HepG2 (cell line): Measurements from ENCODE around the gene VRK1. TPM values are rescaled to one million over a fixed set of nuclear protein-coding genes. Genes with fewer than 3 reads are reported as not detected.

Experiments used
- CREM ChIP-seq, 2 experiments: sonication (generic) in 1 of 2; formaldehyde crosslinking in 1 of 2; IDR thresholded peaks; 2 replicates each; pipeline versions ENCODE4 v1.4.0 to v1.6.1; 2016 to 2020; ENCODE audit warnings: antibody characterized with exemption in 1 of 2, mild to moderate bottlenecking in 1 of 2, missing genetic modification reagents in 1 of 2
- HNRNPUL1 ChIP-seq: fragments of 200-400 bp; formaldehyde crosslinking; IDR thresholded peaks from 2 replicates; pipeline ENCODE4 v1.6.1; 2017; ENCODE audit warnings: low read depth, mild to moderate bottlenecking, low read length, moderate library complexity
- KMT2A ChIP-seq: sonication (generic); formaldehyde crosslinking; IDR thresholded peaks from 2 replicates; pipeline ENCODE4 v1.4.0; 2020; ENCODE audit warnings: missing genetic modification reagents
- MXI1 ChIP-seq: IDR thresholded peaks from 3 replicates; pipeline ENCODE4 v1.6.1; 2012; ENCODE audit warnings: low read depth, low read length, inconsistent platforms, borderline replicate concordance
- POLR2A ChIP-seq, 2 experiments: IDR thresholded peaks; 2 replicates each; pipeline ENCODE4 v1.6.1; 2011; ENCODE audit warnings: low read depth in 2 of 2, low read length in 2 of 2, mild to moderate bottlenecking in 1 of 2, moderate library complexity in 1 of 2; ENCODE audit not compliant: insufficient read depth in 1 of 2
- U2AF1 ChIP-seq: fragments of 200-400 bp; formaldehyde crosslinking; optimal IDR thresholded peaks from 2 replicates; pipeline ENCODE3; 2017; ENCODE audit warnings: mild to moderate bottlenecking, low read depth, low read length
- ZFP82 ChIP-seq: sonication (generic); formaldehyde crosslinking; IDR thresholded peaks from 2 replicates; pipeline ENCODE4 v1.5.1; 2020; ENCODE audit warnings: mild to moderate bottlenecking, missing genetic modification reagents, borderline replicate concordance
- ZNF530 ChIP-seq: sonication (generic); formaldehyde crosslinking; IDR thresholded peaks from 2 replicates; pipeline ENCODE4 v1.5.0; 2020; ENCODE audit warnings: low read depth, mild to moderate bottlenecking, missing genetic modification reagents
- ZNF558 ChIP-seq: sonication (generic); formaldehyde crosslinking; IDR thresholded peaks from 2 replicates; pipeline ENCODE4 v1.9.0; 2022; ENCODE audit warnings: mild to moderate bottlenecking, missing genetic modification reagents, borderline replicate concordance
- ZNF780A ChIP-seq: sonication (generic); formaldehyde crosslinking; IDR thresholded peaks from 2 replicates; pipeline ENCODE4 v1.8.0; 2022; ENCODE audit warnings: mild to moderate bottlenecking, missing genetic modification reagents, moderate library complexity
- ZNF878 ChIP-seq: sonication (generic); formaldehyde crosslinking; IDR thresholded peaks from 2 replicates; pipeline ENCODE4 v1.8.1; 2023; ENCODE audit warnings: mild to moderate bottlenecking, missing genetic modification reagents, moderate library complexity
- ZNF891 ChIP-seq: sonication (generic); formaldehyde crosslinking; IDR thresholded peaks from 2 replicates; pipeline ENCODE4 v1.5.0; 2020; ENCODE audit warnings: mild to moderate bottlenecking, missing genetic modification reagents
- polyA plus RNA-seq, 8 experiments: library from polyadenylated mRNA; depleted of rRNA in 3 of 8; stranded (reverse) in 7 of 8; unstranded in 1 of 8; fragments of >200 nt; fragmentation: Illumina TruSeq in 4 of 8; extraction: Trizol in 4 of 8; gene quantifications; 2 replicates each; pipeline versions ENCODE4 v1.2.1 to v1.2.3, GENCODE V29; 2011 to 2016; ENCODE audit warnings: low read depth in 4 of 8, missing spikeins in 1 of 8, mixed read lengths in 1 of 8; ENCODE audit not compliant: insufficient read depth in 1 of 8
- total RNA-seq, 5 experiments: library from RNA; depleted of rRNA; stranded (reverse); fragments of >200 nt; fragmentation: Illumina TruSeq; extraction: Trizol; gene quantifications; 2 replicates each; pipeline ENCODE4 v1.2.3, GENCODE V29; 2016; ENCODE audit warnings: low read depth in 1 of 5
- TF ChIP-seq, protein P1 (sequence below): sonication (generic); formaldehyde crosslinking; IDR thresholded peaks from 2 replicates; pipeline ENCODE4 v1.4.0; 2020; ENCODE audit warnings: missing genetic modification reagents

The VRK1 gene
- total and polyA plus RNA-seq, 2 of the 13 experiments (the other 11 are each of a cell fraction or from before 2014, with no cell fraction given): 7.9 to 51.3 TPM

DNA sequence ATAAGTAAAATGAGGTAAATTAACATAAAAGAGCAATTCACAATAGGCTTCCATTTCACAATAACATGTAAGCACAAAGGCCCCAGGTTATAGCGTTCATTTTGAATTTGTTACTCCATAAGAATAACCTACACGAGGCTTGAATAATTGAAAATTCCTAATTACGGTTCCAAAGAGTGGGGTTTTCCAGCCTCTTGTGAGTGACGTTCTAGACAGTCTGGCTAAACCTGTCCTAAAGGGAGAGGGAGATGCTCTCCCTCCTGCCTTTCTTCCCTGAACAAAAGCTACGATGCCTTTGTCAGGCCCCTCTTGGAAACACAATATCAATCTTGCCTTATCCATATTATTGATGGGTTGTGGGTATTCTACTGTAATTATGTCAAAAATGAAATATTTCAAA is 24.3 kb upstream of the VRK1 start (continued):
- TF ChIP-seq, protein P1, sequence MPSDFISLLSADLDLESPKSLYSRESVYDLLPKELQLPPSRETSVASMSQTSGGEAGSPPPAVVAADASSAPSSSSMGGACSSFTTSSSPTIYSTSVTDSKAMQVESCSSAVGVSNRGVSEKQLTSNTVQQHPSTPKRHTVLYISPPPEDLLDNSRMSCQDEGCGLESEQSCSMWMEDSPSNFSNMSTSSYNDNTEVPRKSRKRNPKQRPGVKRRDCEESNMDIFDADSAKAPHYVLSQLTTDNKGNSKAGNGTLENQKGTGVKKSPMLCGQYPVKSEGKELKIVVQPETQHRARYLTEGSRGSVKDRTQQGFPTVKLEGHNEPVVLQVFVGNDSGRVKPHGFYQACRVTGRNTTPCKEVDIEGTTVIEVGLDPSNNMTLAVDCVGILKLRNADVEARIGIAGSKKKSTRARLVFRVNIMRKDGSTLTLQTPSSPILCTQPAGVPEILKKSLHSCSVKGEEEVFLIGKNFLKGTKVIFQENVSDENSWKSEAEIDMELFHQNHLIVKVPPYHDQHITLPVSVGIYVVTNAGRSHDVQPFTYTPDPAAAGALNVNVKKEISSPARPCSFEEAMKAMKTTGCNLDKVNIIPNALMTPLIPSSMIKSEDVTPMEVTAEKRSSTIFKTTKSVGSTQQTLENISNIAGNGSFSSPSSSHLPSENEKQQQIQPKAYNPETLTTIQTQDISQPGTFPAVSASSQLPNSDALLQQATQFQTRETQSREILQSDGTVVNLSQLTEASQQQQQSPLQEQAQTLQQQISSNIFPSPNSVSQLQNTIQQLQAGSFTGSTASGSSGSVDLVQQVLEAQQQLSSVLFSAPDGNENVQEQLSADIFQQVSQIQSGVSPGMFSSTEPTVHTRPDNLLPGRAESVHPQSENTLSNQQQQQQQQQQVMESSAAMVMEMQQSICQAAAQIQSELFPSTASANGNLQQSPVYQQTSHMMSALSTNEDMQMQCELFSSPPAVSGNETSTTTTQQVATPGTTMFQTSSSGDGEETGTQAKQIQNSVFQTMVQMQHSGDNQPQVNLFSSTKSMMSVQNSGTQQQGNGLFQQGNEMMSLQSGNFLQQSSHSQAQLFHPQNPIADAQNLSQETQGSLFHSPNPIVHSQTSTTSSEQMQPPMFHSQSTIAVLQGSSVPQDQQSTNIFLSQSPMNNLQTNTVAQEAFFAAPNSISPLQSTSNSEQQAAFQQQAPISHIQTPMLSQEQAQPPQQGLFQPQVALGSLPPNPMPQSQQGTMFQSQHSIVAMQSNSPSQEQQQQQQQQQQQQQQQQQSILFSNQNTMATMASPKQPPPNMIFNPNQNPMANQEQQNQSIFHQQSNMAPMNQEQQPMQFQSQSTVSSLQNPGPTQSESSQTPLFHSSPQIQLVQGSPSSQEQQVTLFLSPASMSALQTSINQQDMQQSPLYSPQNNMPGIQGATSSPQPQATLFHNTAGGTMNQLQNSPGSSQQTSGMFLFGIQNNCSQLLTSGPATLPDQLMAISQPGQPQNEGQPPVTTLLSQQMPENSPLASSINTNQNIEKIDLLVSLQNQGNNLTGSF: no peak
- TF ChIP-seq ZNF878 (CRISPR knock-in tag): no peak
- TF ChIP-seq POLR2A (IDR thresholded peaks at IDR 0.05; ENCODE audit: insufficient read depth in 1 of 2, low read depth in 2 of 2, low read length in 2 of 2): no peak
- no peak for TF ChIP-seq ZFP82
- TF ChIP-seq CREM (IDR thresholded peaks at IDR 0.05): no peak
- no peak for TF ChIP-seq CREM (CRISPR knock-in tag; IDR thresholded peaks at IDR 0.05)
- no peak for TF ChIP-seq ZNF891
- no peak for TF ChIP-seq ZNF558 (CRISPR knock-in tag)
- TF ChIP-seq HNRNPUL1: no peak
- no peak for TF ChIP-seq ZNF780A (CRISPR knock-in tag)
- TF ChIP-seq ZNF530 (CRISPR knock-in tag): no peak
- TF ChIP-seq U2AF1: no peak
- no peak for TF ChIP-seq KMT2A (CRISPR knock-in tag)
- no peak for TF ChIP-seq MXI1
